ENCODE measurements around the gene F2RL2. TPM values are rescaled to one million over a fixed set of nuclear protein-coding genes. Genes with fewer than 3 reads are reported as not detected.

Gene F2RL2
- total and polyA plus RNA-seq, 10 of the 15 experiments (the other 5 are each of a cell fraction or from before 2014, with no cell fraction given), result 0.03 to 0.24 (median 0.08) TPM; not detected in 5

DNA sequence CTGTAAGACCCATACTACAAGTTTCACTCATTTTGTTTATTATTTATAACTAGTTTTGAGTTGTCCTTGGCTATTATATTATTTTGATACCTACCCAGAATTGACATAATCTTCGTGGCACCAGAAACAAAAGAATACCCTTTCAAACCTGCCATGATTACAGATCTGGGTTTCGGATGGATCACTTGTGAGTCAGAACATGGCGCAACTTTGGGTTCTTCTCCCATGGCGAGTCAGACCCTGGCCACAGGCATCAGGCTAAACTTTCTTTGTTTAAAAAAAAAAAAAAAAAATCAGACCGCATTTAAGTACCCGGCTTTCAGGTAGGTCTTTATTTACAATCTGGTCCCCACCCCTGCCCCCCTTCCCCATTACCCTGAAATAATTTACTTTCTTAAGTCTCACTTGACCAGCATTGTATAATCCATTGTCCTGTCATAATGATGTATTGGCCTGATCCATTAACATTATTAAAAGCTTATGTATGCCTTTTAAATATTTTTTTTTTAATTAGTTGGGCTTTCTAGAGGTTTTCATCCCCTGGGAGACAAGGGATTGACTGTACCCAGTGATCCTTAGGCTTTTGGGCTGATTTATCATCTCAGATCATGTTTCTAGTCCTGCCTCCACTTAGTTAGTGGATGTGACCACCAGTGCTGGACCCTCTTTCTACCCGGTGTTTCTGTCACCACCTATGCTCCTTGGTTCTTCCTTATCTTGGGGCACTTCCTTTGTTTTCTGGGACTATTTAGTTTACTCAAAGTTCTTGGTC lies 43.9 kb downstream of the F2RL2 start:
- RAD21 ChIA-PET (ENCODE audit: unreplicated experiment), result interaction anchor here (0.6 to 5.4 kb wide), 3 partner anchors 86 to 195 kb away, joined by 3 to 127 read pairs (median 5); partner anchors contain the start of gene IQGAP2
- Histone ChIP-seq H3K27me3 (replicated peaks in 1 of 2; ENCODE audit: control insufficient read depth in 2 of 2, insufficient read depth in 2 of 2, low read length in 1 of 2) (no peaks in the 10 kb centered on the region), H3K9me3 (replicated peaks; ENCODE audit: control insufficient read depth, insufficient read depth, low read length) (no peaks in the 10 kb centered on the region), H3K79me2 (ENCODE audit: control insufficient read depth, insufficient read depth, low read length) (no peaks in the 10 kb centered on the region), H4K20me1 (ENCODE audit: control insufficient read depth, insufficient read depth) (no peaks in the 10 kb centered on the region), H2AFZ (ENCODE audit: control insufficient read depth, low read depth, low read length) (no peak overlapping the region), H3K27ac (ENCODE audit: control insufficient read depth, insufficient read depth) (no peak overlapping the region), H3K4me3 (no peak overlapping the region), H3K4me2 (ENCODE audit: control insufficient read depth, insufficient read depth) (no peak overlapping the region), H3K36me3 (ENCODE audit: control insufficient read depth in 2 of 2, insufficient read depth in 2 of 2, low read length in 1 of 2) (no peaks in the 10 kb centered on the region; a peak in 2 of 4 replicates), H3K9ac (ENCODE audit: control insufficient read depth, insufficient read depth, low read length) (no peak overlapping the region), H3K4me1 (ENCODE audit: control insufficient read depth, insufficient read depth, low read length) (peaks cover 14% of the 10 kb centered on the region; the same call in 1 of the 2 replicates)
- SMC1A ChIA-PET (ENCODE audit: uncharacterized antibody, unreplicated experiment), result interaction anchor here (0.6 to 1.1 kb wide), 2 partner anchors 158 to 195 kb away, joined by 3 to 5 read pairs; no protein-coding TSS in a partner anchor
- FAIRE-seq (no peak), ATAC-seq (no peak), DNase-seq (ENCODE audit: low read depth, low spot score) (no peak)
- CTCF ChIA-PET, result interaction anchor here (1.5 kb wide), 1 partner anchor 9 kb away, joined by 4 read pairs; no protein-coding TSS in a partner anchor
- POLR2A ChIA-PET, result no interaction called here
- in situ Hi-C loops (cut with MboI), result no loop called here
- WGBS (ENCODE audit: insufficient coverage, insufficient replicate concordance, low lambda C conversion rate, missing lambda C conversion rate), result 90% methylated on average over 7 of the region's 7 CpGs
- no TSS peak for BruUV-seq (replicated peaks)
- intact Hi-C loops (cut with micrococcal nuclease; ENCODE audit: unreplicated experiment), result no loop called here
- TF ChIP-seq DPF2 (IDR thresholded peaks at IDR 0.05), result no peak
- TF ChIP-seq MXI1 (IDR thresholded peaks at IDR 0.05; ENCODE audit: low read depth, low read length), result no peak
- TF ChIP-seq, protein P1, sequence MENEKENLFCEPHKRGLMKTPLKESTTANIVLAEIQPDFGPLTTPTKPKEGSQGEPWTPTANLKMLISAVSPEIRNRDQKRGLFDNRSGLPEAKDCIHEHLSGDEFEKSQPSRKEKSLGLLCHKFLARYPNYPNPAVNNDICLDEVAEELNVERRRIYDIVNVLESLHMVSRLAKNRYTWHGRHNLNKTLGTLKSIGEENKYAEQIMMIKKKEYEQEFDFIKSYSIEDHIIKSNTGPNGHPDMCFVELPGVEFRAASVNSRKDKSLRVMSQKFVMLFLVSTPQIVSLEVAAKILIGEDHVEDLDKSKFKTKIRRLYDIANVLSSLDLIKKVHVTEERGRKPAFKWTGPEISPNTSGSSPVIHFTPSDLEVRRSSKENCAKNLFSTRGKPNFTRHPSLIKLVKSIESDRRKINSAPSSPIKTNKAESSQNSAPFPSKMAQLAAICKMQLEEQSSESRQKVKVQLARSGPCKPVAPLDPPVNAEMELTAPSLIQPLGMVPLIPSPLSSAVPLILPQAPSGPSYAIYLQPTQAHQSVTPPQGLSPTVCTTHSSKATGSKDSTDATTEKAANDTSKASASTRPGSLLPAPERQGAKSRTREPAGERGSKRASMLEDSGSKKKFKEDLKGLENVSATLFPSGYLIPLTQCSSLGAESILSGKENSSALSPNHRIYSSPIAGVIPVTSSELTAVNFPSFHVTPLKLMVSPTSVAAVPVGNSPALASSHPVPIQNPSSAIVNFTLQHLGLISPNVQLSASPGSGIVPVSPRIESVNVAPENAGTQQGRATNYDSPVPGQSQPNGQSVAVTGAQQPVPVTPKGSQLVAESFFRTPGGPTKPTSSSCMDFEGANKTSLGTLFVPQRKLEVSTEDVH (IDR thresholded peaks at IDR 0.05; ENCODE audit: low read depth, partially characterized antibody), result no peak
- no peak for TF ChIP-seq ZZZ3 (IDR thresholded peaks at IDR 0.05; ENCODE audit: control insufficient read depth, insufficient read length, low read depth)
- TF ChIP-seq, protein P2, sequence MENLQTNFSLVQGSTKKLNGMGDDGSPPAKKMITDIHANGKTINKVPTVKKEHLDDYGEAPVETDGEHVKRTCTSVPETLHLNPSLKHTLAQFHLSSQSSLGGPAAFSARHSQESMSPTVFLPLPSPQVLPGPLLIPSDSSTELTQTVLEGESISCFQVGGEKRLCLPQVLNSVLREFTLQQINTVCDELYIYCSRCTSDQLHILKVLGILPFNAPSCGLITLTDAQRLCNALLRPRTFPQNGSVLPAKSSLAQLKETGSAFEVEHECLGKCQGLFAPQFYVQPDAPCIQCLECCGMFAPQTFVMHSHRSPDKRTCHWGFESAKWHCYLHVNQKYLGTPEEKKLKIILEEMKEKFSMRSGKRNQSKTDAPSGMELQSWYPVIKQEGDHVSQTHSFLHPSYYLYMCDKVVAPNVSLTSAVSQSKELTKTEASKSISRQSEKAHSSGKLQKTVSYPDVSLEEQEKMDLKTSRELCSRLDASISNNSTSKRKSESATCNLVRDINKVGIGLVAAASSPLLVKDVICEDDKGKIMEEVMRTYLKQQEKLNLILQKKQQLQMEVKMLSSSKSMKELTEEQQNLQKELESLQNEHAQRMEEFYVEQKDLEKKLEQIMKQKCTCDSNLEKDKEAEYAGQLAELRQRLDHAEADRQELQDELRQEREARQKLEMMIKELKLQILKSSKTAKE (IDR thresholded peaks at IDR 0.05; ENCODE audit: low read depth, poor library complexity, severe bottlenecking), result no peak
- TF ChIP-seq NFYB (IDR thresholded peaks at IDR 0.05; ENCODE audit: insufficient read depth, low read depth, low read length), result no peak
- TF ChIP-seq KAT2A (conservative IDR thresholded peaks at IDR 0.05; ENCODE audit: control insufficient read depth, low read depth, low read length), result no peak
- no peak for TF ChIP-seq FOXM1 (IDR thresholded peaks at IDR 0.05; ENCODE audit: low read depth, low read length)
- no peak for TF ChIP-seq CEBPB (IDR thresholded peaks at IDR 0.05; ENCODE audit: borderline replicate concordance in 1 of 2, low read depth in 2 of 2, low read length in 2 of 2)
- TF ChIP-seq, protein P3, sequence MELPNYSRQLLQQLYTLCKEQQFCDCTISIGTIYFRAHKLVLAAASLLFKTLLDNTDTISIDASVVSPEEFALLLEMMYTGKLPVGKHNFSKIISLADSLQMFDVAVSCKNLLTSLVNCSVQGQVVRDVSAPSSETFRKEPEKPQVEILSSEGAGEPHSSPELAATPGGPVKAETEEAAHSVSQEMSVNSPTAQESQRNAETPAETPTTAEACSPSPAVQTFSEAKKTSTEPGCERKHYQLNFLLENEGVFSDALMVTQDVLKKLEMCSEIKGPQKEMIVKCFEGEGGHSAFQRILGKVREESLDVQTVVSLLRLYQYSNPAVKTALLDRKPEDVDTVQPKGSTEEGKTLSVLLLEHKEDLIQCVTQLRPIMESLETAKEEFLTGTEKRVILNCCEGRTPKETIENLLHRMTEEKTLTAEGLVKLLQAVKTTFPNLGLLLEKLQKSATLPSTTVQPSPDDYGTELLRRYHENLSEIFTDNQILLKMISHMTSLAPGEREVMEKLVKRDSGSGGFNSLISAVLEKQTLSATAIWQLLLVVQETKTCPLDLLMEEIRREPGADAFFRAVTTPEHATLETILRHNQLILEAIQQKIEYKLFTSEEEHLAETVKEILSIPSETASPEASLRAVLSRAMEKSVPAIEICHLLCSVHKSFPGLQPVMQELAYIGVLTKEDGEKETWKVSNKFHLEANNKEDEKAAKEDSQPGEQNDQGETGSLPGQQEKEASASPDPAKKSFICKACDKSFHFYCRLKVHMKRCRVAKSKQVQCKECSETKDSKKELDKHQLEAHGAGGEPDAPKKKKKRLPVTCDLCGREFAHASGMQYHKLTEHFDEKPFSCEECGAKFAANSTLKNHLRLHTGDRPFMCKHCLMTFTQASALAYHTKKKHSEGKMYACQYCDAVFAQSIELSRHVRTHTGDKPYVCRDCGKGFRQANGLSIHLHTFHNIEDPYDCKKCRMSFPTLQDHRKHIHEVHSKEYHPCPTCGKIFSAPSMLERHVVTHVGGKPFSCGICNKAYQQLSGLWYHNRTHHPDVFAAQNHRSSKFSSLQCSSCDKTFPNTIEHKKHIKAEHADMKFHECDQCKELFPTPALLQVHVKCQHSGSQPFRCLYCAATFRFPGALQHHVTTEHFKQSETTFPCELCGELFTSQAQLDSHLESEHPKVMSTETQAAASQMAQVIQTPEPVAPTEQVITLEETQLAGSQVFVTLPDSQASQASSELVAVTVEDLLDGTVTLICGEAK (IDR thresholded peaks at IDR 0.05; ENCODE audit: borderline replicate concordance), result no peak
- no peak for TF ChIP-seq IRF4 (IDR thresholded peaks at IDR 0.05; ENCODE audit: low read depth, low read length)
- no peak for TF ChIP-seq CREB1 (IDR thresholded peaks at IDR 0.05; ENCODE audit: low read depth)
